Measurements from ENCODE around the gene LYZ. TPM values are rescaled to one million over a fixed set of nuclear protein-coding genes. Genes with fewer than 3 reads are reported as not detected.

Gene LYZ
- total and polyA plus RNA-seq, 11 donors: 2.4 to 316 (median 13.8) TPM

DNA sequence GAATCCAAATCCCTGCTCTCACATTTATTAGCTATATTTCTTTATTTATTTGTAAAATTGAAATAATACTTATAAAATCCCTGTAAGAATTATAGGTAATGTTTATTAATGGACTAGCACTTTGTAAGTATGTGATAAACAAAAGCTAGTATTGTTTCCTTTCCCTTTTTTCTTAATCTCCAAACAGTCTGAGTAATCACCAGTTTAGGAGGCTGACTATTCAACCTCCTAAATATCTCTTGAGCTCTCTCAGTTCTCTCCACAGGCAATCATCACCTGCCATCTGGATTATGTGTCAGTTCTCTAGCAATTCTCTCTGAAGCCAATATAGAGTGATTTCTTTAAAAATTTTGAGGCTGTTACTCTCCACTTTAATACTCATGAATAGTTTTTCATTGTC lies 9.2 kb upstream of the LYZ start:
- DNase-seq (no peak), ATAC-seq (no peak)
- Histone ChIP-seq H3K4me1 (peaks cover 0 to 72% (median 0%) of the 10 kb centered on the region in 12 donors), H3K4me3 (no peak overlapping the region), H3K27ac (peak overlapping the region in 1 of 12 donors; percentile 74), H3K27me3 (no peaks in the 10 kb centered on the region), H3K36me3 (no peaks in the 10 kb centered on the region), H3K9me3 (no peaks in the 10 kb centered on the region)
- TF ChIP-seq CTCF (IDR thresholded peaks at IDR 0.05) (no peak), POLR2A (IDR thresholded peaks at IDR 0.05) (no peak)
- intact Hi-C loops (cut with DNase I): no loop called here

DNA sequence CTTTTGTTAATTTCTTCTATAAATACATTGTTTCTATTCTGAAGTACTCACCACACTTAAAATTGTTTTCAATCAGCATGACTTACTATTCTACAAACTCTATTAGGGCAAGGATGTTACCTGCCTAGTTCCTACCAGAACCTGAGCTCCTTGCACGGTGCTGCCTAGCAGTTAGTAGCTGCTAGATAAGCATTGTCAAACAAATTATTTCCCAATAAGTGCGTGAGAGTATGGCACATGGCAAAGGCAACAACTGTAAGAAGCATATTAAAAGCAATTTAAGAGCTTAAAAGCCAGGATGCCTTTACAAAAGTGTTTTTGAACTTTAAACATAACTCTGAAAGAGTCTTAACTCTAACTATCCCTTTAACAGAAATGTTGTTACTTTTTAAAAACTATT lies 8.2 kb upstream of the LYZ start:
- H3K4me1 ChIP-seq: peaks cover 0 to 72% (median 0%) of the 10 kb centered on the region in 12 donors
- ATAC-seq (no peak), DNase-seq (no peak)
- H3K27ac ChIP-seq: no peak overlapping the region
- intact Hi-C loops (cut with DNase I): no loop called here
- no peaks in the 10 kb centered on the region for H3K9me3 ChIP-seq
- no peaks in the 10 kb centered on the region for H3K36me3 ChIP-seq
- WGBS, 4 donors: 83 to 88% (median 85%) methylated on average over 2 of the region's 2 CpGs
- H3K27me3 ChIP-seq: no peaks in the 10 kb centered on the region
- no peak overlapping the region for H3K4me3 ChIP-seq
- TF ChIP-seq POLR2A (IDR thresholded peaks at IDR 0.05) (no peak), CTCF (IDR thresholded peaks at IDR 0.05) (no peak)

DNA sequence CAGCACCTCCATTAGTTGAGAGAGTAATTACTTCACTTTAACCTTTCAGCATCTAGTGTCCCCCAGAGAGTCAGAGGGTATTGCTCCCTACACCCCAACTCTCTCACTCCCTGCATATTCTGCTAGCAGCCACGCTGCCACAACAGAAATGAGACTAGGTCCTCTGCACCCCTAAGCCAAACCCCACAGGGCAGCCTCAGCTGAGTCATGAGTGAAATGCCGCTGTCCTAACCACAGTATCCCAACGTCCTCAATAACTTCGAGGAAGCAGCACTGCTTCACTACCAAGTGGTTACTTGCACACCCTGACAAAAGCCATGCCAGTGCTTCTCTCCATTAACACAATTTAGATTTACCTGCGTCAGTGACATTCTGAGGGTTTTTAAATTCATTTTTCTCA lies 6.9 kb upstream of the LYZ start:
- DNase-seq (no peak), ATAC-seq (peak in 2 of 4 donors; percentile 65 to 68)
- Histone ChIP-seq H3K4me3 (no peak overlapping the region), H3K27me3 (no peaks in the 10 kb centered on the region), H3K27ac (peak overlapping the region in 1 of 12 donors; percentile 25), H3K9me3 (no peaks in the 10 kb centered on the region), H3K4me1 (peaks cover 0 to 67% (median 0%) of the 10 kb centered on the region in 12 donors), H3K36me3 (no peaks in the 10 kb centered on the region)
- 69 to 80% (median 75%) methylated on average over 5 of the region's 5 CpGs for WGBS, 4 donors
- intact Hi-C loops (cut with DNase I): no loop called here
- TF ChIP-seq CTCF (IDR thresholded peaks at IDR 0.05) (no peak), POLR2A (IDR thresholded peaks at IDR 0.05) (no peak)

GRCh38 chr12:69342421-69342820 lies 5.8 kb upstream of the LYZ start:
- Histone ChIP-seq H3K4me3 (no peak overlapping the region), H3K9me3 (no peaks in the 10 kb centered on the region), H3K36me3 (no peaks in the 10 kb centered on the region), H3K27ac (no peak overlapping the region), H3K4me1 (peaks cover 0 to 62% (median 0%) of the 10 kb centered on the region in 12 donors), H3K27me3 (no peaks in the 10 kb centered on the region)
- DNase-seq: no peak
- no peak for ATAC-seq
- 70 to 86% (median 78%) methylated on average over 2 of the region's 2 CpGs for WGBS, 4 donors
- intact Hi-C loops (cut with DNase I): no loop called here
- no peak for TF ChIP-seq POLR2A (IDR thresholded peaks at IDR 0.05)
- no peak for TF ChIP-seq CTCF (IDR thresholded peaks at IDR 0.05)

Measured in heart left ventricle (tissue), 16 donors.